GM19328 (cell line): ENCODE results near the gene KDM4B.
"Not testable (repeated sequence)": the region's sequence is repeated elsewhere in the genome, so short reads cannot be mapped to it uniquely, and the experiment has no call there.

Experiments used
- ATAC-seq: cut with Tn5 transposase; IDR thresholded peaks from one replicate; pipeline ENCODE4 v1.9.1; 2021; ENCODE audit warnings: mild to moderate bottlenecking, moderate library complexity; ENCODE audit not compliant: unreplicated experiment

The KDM4B gene

DNA sequence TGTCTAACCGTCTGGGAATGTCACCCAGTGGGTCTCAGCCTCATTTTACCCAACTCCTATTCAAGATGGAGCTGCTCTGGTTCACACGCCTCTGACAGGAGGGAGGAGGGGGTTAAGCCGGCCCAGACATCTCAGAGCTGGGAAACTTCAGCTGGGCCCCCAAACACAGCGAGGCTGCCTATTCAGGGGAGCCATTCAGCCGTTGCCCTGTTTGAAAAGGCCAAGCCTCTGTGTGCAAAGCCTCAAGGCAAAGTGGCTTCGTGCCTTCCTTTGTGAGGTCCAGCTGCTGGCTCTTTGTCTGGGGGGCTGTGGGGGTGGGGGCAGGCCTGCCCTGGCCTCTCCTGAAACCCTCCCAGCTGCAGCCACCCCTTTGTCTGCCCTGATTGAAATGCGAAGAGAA is 224.3 kb downstream of the KDM4B start:
- ATAC-seq, result no peak

DNA sequence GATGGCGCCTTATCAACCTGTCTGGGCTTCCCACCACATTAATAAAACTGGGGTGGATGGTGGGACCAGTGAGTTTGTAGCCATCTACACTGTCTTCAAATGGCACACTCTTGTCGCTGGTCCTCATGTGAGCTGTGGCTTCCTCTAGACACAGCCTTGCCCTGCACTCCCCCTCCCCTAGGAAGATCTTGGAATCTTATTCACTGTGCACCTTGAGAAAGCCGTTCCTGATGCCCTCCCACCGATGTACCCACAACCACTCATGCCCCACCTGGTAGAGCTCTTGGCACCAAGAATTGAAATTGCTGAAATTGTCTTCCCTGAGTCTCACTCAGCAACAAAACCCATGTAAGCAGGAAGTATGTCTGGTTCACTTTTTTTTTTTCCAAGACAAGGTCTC is 225.7 kb downstream of the KDM4B start:
- ATAC-seq, result no peak

GRCh38 chr19:5195587-5195986 is 226.7 kb downstream of the KDM4B start:
- not testable (repeated sequence) for ATAC-seq

DNA sequence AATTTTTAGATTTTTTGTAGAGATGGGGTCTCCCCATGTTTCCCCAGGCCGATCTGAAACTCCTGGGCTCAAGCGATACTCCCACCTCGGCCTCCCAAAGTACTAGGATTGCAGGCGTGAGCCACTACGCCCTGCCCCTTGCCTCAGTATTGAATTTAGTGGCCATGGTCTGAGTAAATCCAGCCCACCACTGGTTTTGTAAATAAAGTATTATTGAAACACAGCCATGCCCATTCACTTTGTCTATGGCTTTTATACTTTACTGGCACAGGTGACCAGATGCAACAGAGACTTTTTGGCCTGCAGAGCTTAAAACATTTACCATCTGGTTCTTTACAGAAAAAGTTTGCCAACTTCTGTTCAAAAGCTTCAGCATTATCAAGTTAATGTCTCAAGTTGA is 227.9 kb downstream of the KDM4B start:
- ATAC-seq, result no peak

- ATAC-seq, result no peak
Observed at GRCh38 chr19:5200844-5201243, 231.9 kb downstream of the KDM4B start.

- ATAC-seq, result no peak
Observed at GRCh38 chr19:5202553-5202952, 233.6 kb downstream of the KDM4B start.
